HepG2 (cell line): Measurements from ENCODE around the gene EXTL1.

Source experiments
- GATAD1 ChIP-seq: IDR thresholded peaks from 2 replicates; pipeline ENCODE4 v1.6.1; 2016; ENCODE audit warnings: missing genetic modification reagents, missing compliant biosample characterization
- POLR2AphosphoS5 ChIP-seq: IDR thresholded peaks from 2 replicates; pipeline ENCODE4 v1.6.1; 2012; ENCODE audit warnings: low read depth, low read length
- SMAD3 ChIP-seq: sonication (generic); formaldehyde crosslinking; IDR thresholded peaks from 2 replicates; pipeline ENCODE4 v1.4.0; 2020; ENCODE audit warnings: missing genetic modification reagents
- ZZZ3 ChIP-seq: sonication (generic); formaldehyde crosslinking; IDR thresholded peaks from 2 replicates; pipeline ENCODE4 v1.4.0; 2020; ENCODE audit warnings: missing genetic modification reagents, mild to moderate bottlenecking, borderline replicate concordance
- TF ChIP-seq, protein P1 (sequence below): sonication (generic); formaldehyde crosslinking; IDR thresholded peaks from 2 replicates; pipeline ENCODE4 v1.4.0; 2020; ENCODE audit warnings: mild to moderate bottlenecking, missing genetic modification reagents
- TF ChIP-seq, protein P2 (sequence below): IDR thresholded peaks from 2 replicates; pipeline ENCODE4 v1.6.1; 2016

- TF ChIP-seq SMAD3 (CRISPR knock-in tag) (no peak), ZZZ3 (CRISPR knock-in tag) (no peak), POLR2AphosphoS5 (no peak), GATAD1 (no peak)
- TF ChIP-seq, protein P1, sequence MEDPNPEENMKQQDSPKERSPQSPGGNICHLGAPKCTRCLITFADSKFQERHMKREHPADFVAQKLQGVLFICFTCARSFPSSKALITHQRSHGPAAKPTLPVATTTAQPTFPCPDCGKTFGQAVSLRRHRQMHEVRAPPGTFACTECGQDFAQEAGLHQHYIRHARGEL (CRISPR knock-in tag) = no peak
- TF ChIP-seq, protein P2, sequence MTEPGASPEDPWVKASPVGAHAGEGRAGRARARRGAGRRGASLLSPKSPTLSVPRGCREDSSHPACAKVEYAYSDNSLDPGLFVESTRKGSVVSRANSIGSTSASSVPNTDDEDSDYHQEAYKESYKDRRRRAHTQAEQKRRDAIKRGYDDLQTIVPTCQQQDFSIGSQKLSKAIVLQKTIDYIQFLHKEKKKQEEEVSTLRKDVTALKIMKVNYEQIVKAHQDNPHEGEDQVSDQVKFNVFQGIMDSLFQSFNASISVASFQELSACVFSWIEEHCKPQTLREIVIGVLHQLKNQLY (CRISPR knock-in tag) = no peak
These were observed 31.9 kb upstream of the EXTL1 start for GRCh38 chr1:25989440-25990234.
